ENCODE measurements around the gene NBPF3. TPM values are rescaled to one million over a fixed set of nuclear protein-coding genes. Genes with fewer than 3 reads are reported as not detected.
A peak's percentile ranks its signal among the peaks of the same experiment; 100 is the strongest.

The NBPF3 gene
- total RNA-seq, 1 experiment from 2014 or later: 21.4 TPM

- peaks cover 3% of the 10 kb centered on the region; the same call in 1 of the 2 replicates for H3K36me3 Mint-ChIP-seq
- no peak for TF ChIP-seq KAT7 (CRISPR knock-in tag; IDR thresholded peaks at IDR 0.05; ENCODE audit: borderline replicate concordance)
- TF ChIP-seq ZNF512 (CRISPR knock-in tag; IDR thresholded peaks at IDR 0.05; ENCODE audit: borderline replicate concordance): no peak
- no peak for TF ChIP-seq CBFB (CRISPR knock-in tag; IDR thresholded peaks at IDR 0.05; ENCODE audit: low read depth)
- no peak for TF ChIP-seq TEAD1 (CRISPR knock-in tag; IDR thresholded peaks at IDR 0.05)
- TF ChIP-seq SP1 (CRISPR knock-in tag; conservative IDR thresholded peaks at IDR 0.05): no peak
- no peak for TF ChIP-seq ERG (CRISPR knock-in tag; IDR thresholded peaks at IDR 0.05)
- TF ChIP-seq FOXK1 (CRISPR knock-in tag; IDR thresholded peaks at IDR 0.05): no peak
- TF ChIP-seq ZNF416 (CRISPR knock-in tag; IDR thresholded peaks at IDR 0.05): no peak
- TF ChIP-seq NFE2L1 (CRISPR knock-in tag; IDR thresholded peaks at IDR 0.05): no peak
- no peak for TF ChIP-seq ZNF425 (CRISPR knock-in tag; conservative IDR thresholded peaks at IDR 0.05)
- ChIA-PET CTCF (interaction anchor here (0.9 to 6.0 kb wide), 7 partner anchors 11 to 72 kb away, joined by 3 to 62 read pairs (median 4); no protein-coding TSS in a partner anchor), POLR2A (interaction anchor here (0.5 to 0.6 kb wide), 2 partner anchors 455 to 1792 kb away, joined by 5 to 8 read pairs; no protein-coding TSS in a partner anchor)
- H3K27ac Mint-ChIP-seq: no peak overlapping the region
- H3K9me3 Mint-ChIP-seq: no peaks in the 10 kb centered on the region
- no peak for ATAC-seq
- H3K27me3 Mint-ChIP-seq (ENCODE audit: low read depth): peaks cover 24% of the 10 kb centered on the region
- no peak for DNase-seq (ENCODE audit: low spot score)
- peaks cover 32% of the 10 kb centered on the region for H3K4me1 Mint-ChIP-seq
- H3K4me3 Mint-ChIP-seq: no peak overlapping the region
These were observed 67.8 kb downstream of the NBPF3 start for GRCh38 chr1:21507511-21508270.

GRCh38 chr1:21508580-21509350 lies 68.8 kb downstream of the NBPF3 start:
- no peak overlapping the region for H3K27ac Mint-ChIP-seq
- POLR2A ChIA-PET: interaction anchor here (0.5 to 1.5 kb wide), 3 partner anchors 24 to 1791 kb away, joined by 4 to 8 read pairs (median 5); no protein-coding TSS in a partner anchor
- DNase-seq (ENCODE audit: low spot score): peak; percentile 92

More at GRCh38 chr1:21508580-21509350, 68.8 kb downstream of the NBPF3 start:
- H3K36me3 Mint-ChIP-seq: peaks cover 3% of the 10 kb centered on the region; the same call in 1 of the 2 replicates
- CTCF ChIA-PET: interaction anchor here (0.7 to 6.0 kb wide), 22 partner anchors 10 to 253 kb away, joined by 3 to 62 read pairs (median 6); no protein-coding TSS in a partner anchor
- peak overlapping the region; percentile 69 for H3K4me3 Mint-ChIP-seq
- peaks cover 34% of the 10 kb centered on the region for H3K4me1 Mint-ChIP-seq
- TF ChIP-seq ATF1 (CRISPR knock-in tag; IDR thresholded peaks at IDR 0.05) (no peak), E2F4 (CRISPR knock-in tag; IDR thresholded peaks at IDR 0.05; ENCODE audit: borderline replicate concordance, low read depth) (no peak), SP1 (CRISPR knock-in tag; conservative IDR thresholded peaks at IDR 0.05) (no peak; the same call in 1 of the 2 replicates), ZNF121 (CRISPR knock-in tag; IDR thresholded peaks at IDR 0.05) (no peak), MAX (CRISPR knock-in tag; IDR thresholded peaks at IDR 0.05) (peak; percentile 64), USF2 (CRISPR knock-in tag; IDR thresholded peaks at IDR 0.05) (peak; percentile 22; the same call in 1 of the 2 replicates), USF1 (CRISPR knock-in tag; IDR thresholded peaks at IDR 0.05) (0 out of 2 replicates have a peak, but pooled peaks have one; percentile 27)
- peaks cover 21% of the 10 kb centered on the region for H3K27me3 Mint-ChIP-seq (ENCODE audit: low read depth)
- ATAC-seq: peak; percentile 90
- H3K9me3 Mint-ChIP-seq: no peaks in the 10 kb centered on the region

Measured in WTC11 (cell line).